GM21576 (cell line): ENCODE data around the gene NPHP3.
A peak's percentile ranks its signal among the peaks of the same experiment; 100 is the strongest.
"Not testable (repeated sequence)": the region's sequence is repeated elsewhere in the genome, so short reads cannot be mapped to it uniquely, and the experiment has no call there.

Experiments used
- ATAC-seq: cut with Tn5 transposase; IDR thresholded peaks from one replicate; pipeline ENCODE4 v1.9.1; 2021; ENCODE audit warnings: mild to moderate bottlenecking, moderate library complexity; ENCODE audit not compliant: unreplicated experiment

The NPHP3 gene

DNA sequence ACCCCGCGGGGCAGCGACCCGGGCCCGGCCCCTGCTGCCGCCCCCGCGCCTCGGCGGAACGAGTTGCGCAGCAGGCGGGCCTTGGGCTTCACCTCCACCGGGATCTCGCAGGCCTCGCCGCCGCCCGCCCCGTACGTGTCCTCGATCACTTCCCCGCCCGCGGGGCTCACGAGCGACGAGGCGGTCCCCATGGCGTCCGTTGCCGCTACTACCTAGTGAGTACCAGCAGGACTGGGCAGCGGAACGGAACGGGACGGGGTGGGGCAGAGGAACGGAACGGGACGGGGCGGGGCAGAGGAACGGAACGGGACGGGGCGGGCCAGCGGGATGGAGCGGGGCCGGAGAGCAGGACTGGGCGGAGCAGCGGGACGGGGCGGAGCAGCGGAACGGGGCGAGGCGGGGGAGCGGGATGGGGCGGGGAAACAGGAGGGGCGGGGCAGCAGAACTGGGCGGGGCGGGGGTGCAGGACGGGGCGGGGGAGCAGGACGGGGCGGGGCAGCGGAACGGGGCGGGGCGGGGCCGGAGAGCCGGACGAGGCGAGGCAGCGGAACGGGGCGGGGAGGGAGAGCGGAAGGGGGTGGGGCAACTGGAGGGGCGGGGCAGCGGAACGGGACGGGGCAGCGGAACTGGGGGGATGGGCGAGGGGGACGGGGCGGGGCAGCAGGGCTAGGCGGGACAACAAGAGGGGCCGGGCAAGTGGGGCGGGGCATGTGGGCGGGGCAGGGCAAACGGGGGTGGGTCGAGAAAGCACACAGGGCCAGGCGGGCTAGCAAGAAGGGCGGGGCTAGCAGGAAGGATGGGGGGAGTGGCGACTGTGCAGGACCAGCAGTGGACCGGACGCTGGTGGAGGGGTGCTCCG lies at the start of gene NPHP3:
TSS of gene NPHP3 (minus strand) at position 245 of the 859 bp plus-strand sequence. CDS start at position 191, 54 bp downstream.
- peak; percentile 81 for ATAC-seq

- ATAC-seq, result no peak
Measured at GRCh38 chr3:132758740-132759139, 36.5 kb upstream of the NPHP3 start.

GRCh38 chr3:132756108-132756650 lies 34.0 kb upstream of the NPHP3 start:
- ATAC-seq, result no peak

- no peak for ATAC-seq
Measured at GRCh38 chr3:132753946-132754345, 31.7 kb upstream of the NPHP3 start.

GRCh38 chr3:132749786-132750185 lies 27.6 kb upstream of the NPHP3 start:
- ATAC-seq, result no peak

GRCh38 chr3:132746720-132747119 lies 24.5 kb upstream of the NPHP3 start:
- not testable (repeated sequence) for ATAC-seq

DNA sequence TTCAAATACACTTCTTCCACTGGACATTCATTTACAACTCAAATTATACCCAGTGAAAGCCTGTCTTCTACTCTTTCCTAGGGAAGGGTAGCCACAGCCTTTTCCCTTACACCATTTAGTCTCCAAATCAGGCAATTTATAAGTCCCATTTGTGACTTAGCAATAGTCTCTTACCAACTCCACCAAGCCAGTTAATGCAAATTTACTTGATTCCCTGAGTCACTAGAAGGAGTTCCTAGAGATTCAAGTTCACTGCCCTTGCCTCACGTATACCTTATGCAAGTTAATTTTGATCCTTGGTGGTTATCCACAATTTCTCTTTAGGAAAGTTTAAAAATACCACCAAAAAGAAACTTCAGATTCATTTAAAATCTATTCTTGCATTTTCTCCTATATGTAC lies 16.1 kb upstream of the NPHP3 start:
- ATAC-seq, result no peak

DNA sequence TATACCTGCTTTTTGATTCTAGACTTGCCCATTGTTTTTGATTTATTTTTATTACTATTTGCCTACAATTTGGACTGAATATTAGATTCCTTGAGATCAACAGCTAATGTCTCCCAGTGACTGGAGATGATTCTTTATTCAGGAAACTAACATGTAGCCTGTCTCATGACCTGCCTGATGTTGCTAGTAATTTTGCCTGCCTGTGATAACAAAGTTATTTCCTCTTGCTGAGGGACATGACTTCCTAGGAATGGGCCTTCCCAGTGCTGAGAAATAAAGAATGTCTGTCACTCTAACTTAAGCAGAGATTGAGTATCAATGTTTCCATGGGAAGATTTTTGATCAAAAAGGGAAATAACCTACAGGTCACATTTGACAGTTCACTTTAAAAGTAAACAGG lies 13.4 kb upstream of the NPHP3 start:
- ATAC-seq, result no peak

DNA sequence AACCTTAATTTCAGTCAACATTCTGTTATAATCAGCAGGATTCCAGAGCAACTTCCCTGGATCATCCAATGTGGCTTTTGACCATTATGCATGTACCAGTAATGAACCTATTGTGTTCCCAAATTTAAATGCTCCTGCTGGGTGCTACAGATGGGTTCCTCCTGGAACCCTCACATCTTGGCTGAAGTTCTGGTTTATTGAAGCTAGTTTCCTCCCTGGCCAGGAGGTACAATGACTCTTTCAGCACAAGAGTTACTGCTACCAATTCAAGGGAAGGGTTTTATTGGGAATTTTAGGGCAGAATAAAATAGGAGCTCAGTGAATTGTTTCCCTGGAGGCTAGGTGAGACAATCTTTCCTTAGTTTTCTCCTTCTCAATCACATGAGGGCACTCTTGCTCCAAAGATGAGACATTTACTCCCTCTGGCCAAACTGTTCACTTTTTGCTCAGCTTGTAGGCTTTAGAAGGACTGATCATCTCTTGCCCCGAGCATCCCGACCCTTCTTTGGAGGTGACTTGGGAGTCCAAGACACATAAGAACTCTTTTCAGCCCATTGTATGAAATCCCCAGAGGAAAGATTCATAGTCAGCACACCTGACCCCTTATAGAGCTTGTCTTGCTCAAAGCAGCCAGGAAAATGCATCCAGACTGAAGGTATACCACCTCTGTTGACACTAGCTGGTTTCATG lies 8.8 kb upstream of the NPHP3 start:
- no peak for ATAC-seq

GRCh38 chr3:132726341-132726823 lies 4.2 kb upstream of the NPHP3 start:
- no peak for ATAC-seq

GRCh38 chr3:132723024-132723950 lies 1.1 kb upstream of the NPHP3 start:
- no peak for ATAC-seq

- ATAC-seq, result no peak
Measured at GRCh38 chr3:132721479-132722164, 587 bp downstream of the NPHP3 start.

DNA sequence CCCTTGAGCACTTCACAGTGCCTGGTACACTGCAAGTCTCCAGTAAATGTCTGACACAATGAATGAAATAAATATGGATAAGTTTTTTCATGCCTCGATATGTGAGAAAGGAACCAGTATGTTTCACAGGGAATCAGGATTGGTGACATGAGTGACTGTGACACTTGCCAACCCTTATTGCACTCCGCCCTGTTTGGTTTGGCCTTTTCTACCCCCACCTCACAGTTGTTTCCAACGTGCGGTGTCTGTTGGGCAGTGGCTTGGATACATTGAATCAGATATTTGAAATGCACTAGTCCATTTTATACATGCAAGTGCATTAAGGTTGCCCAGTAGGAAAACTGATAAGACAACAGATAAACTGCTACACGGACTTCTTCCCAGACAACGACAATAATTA lies 2.0 kb downstream of the NPHP3 start:
- no peak for ATAC-seq

- ATAC-seq, result no peak
Measured at GRCh38 chr3:132716372-132716771, 5.8 kb downstream of the NPHP3 start.

GRCh38 chr3:132713977-132714727 lies 8.1 kb downstream of the NPHP3 start:
- ATAC-seq, result no peak

- no peak for ATAC-seq
Measured at GRCh38 chr3:132710311-132710710, 11.9 kb downstream of the NPHP3 start.

DNA sequence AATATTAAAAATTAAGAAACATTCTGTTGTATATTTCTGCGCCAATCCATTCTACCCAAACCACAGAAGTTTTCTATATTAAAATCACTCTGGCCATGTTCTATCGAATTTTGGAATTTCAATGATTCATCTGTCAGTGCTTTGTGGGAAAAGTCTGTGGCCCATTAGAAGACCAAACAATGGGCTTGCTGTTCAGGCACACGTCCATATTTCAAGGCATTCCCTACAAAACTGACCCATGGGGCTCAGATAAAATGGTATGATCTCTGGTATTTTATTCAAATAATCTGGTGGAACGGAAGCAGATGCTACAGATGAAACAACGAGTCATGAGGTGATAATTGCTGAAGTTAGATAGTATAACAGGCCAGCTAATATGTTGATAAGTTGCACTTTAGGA lies 12.4 kb downstream of the NPHP3 start:
- ATAC-seq, result no peak

DNA sequence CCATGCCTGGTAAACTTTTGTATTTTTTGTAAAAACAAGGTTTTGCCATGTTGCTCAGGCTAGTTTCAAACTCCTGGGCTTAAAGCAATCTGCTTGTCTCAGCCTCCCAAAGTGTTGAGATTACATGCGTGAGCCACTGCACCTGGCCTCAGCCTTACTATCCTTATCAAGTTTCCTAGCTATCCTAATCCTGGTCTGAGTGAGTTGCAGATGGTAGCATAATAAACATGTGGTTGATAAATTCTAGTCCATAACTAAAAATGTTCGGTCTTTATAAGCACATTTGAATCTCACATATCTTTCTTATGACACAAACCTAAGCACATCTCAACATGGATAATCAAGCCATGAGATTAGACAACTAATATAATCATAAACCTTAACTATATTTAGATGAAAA lies 18.5 kb downstream of the NPHP3 start:
- no peak for ATAC-seq

GRCh38 chr3:132695422-132695821 lies 26.8 kb downstream of the NPHP3 start:
- ATAC-seq, result no peak
